Stimulated activated CD4-positive, alpha-beta T cell treated with anti-CD3 and anti-CD28 coated beads, Interleukin-2, amount 100 ng/mL, for 48 hours (primary cell): Measurements from ENCODE around the gene TIMMDC1.
"Not testable (repeated sequence)": the region's sequence is repeated elsewhere in the genome, so short reads cannot be mapped to it uniquely, and the experiment has no call there.

ENCODE experiments used
- DNase-seq, 2 donors: peaks; one replicate each; pipeline ENCODE4 v3.0.0-alpha.2; 2020

Gene TIMMDC1

DNA sequence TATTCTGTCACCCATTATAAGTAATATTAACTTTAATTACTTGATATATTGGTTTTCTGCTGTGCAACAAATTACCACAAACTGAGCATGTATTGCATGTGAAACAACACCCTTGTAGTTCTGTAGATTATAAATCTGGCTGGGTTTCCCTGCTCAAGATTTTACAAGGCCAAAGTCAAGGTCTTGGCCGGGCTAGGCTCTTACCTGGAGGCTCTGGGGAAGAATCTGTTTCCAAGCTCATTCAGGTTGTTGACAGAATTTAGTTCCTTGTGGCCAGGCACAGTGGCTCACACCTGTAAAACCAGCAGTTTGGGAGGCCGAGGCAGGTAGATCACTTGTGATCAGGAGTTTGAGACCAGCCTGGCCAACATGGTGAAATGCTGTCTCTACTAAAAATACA, 16.3 kb downstream of the TIMMDC1 start:
- DNase-seq, result no peak

DNA sequence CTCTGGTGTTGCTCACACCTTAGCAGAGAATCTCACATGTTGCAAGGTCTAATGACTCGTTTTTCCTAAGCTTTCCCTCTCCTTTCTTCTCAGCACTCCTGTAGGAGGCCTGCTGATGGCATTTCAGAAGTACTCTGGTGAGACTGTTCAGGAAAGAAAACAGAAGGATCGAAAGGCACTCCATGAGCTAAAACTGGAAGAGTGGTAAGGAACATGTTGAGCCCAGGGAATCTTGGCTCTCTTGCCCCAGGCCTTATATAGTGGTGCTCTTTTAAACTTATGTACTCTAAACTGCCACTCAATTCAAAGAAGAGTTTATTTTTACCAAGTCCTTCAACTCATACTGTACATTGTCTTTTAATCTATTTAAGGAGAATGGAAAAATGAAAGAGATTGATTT, 18.8 kb downstream of the TIMMDC1 start:
- no peak for DNase-seq

GRCh38 chr3:119518026-119518425, 19.7 kb downstream of the TIMMDC1 start:
- DNase-seq, result no peak

- DNase-seq, result no peak
These were observed 26.8 kb downstream of the TIMMDC1 start for GRCh38 chr3:119524931-119525662.

DNA sequence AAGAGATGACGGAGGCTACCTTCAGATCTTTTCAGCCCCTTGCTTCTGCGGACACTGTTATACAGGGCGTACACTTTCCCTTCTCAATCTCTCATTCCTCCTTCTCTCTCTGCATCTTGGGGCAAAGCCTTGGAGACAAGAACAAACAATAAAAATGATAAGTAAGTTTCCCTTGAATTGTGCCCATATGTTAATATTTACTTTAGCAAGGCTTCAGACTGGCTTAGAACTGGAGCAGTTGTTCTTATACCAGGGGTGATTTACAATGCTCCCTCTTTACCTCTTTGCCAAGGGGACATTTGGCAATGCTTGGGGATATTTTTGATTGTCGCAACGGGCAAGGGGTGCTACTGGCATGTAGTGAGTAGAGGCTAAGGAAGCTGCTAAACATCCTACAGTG, 29.4 kb downstream of the TIMMDC1 start:
- no peak for DNase-seq

DNA sequence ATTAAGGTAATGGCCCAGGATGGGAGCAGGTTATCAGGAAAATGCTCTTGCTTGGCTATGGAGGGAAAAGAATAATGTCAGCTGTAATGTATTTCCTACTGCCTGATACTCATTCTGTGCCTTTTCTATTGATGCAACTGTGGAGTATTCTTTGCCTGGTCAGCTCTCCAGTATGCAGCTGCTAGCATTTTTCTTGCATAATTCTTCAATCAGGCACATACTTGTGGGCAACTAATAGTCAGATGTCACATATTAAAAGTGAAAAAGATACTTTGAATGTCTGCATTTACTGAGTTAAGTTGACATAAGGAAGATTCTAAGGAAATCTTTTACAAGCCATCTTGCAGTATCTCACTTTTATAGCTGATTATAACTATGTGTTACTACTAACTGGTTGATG, 31.5 kb downstream of the TIMMDC1 start:
- DNase-seq, result no peak

DNA sequence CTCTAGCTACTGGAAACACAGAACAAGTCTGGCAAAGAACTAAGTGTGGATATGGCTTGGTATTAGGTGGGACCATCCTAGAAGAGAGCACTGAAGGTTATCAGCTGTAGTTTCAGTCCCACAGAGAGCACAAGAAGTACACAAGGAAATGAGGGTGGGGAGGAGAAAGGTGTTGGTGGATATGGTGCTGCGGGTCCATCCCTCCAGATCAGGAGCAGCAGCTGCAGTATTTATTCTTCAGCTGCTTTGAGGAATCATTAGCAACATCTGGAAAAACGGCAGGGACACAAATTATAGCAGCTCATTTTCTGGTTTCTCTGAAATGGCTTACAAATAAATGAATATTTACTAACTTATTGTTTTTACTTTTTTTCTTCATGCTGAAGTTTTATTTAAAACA, 32.1 kb downstream of the TIMMDC1 start:
- DNase-seq, result no peak

GRCh38 chr3:119531151-119531550, 32.8 kb downstream of the TIMMDC1 start:
- no peak for DNase-seq

- DNase-seq, result no peak
These were observed 35.9 kb downstream of the TIMMDC1 start for GRCh38 chr3:119534296-119534695.

DNA sequence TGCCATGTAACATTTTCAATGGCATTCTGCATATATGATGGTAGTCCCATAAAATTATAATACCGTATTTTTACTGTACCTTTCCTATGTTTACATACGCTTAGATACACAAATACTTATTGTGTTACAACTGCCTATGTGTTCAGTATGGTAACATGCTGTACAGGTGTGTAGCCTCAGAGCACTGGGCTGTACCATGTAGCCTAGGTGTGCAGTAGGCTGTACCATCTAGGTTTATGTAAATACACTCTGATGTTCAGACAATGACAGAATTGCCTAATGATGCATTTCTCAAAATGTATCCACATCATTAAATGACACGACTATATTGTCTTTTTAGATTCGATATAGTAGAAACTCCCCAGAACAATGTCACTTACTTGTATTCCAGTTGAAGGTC, 38.4 kb downstream of the TIMMDC1 start:
- no peak for DNase-seq

- no peak for DNase-seq
These were observed 40.4 kb downstream of the TIMMDC1 start for GRCh38 chr3:119538772-119539171.

GRCh38 chr3:119541547-119541946, 43.2 kb downstream of the TIMMDC1 start:
- DNase-seq, result no peak

DNA sequence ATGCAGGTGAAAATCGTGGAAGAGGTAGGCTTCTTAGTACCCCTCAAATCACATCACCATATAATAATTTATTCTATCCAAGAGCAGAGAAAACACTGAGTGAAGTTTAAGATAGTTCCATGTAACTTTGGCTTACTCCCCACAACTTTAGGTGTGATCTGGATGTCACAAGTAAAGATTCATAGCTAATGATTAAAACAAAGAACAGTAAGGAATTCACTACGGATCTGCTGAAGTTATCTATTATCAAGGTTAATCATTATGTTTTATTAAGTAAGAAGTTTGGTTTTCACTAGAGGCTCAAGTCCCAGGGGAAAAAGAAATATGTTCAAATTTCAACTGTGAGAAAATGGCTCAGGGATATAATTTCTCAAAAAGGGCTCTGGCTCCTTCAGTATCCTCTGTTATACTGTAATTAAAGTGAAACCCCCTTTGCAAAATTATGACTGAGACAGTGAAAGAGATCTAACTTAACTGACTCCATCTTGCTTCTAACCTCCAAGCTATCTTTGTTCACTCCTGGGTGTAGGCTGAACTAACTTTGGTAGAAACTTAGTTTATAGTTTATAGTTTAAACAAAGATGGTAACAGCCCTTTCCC, 43.9 kb downstream of the TIMMDC1 start:
- DNase-seq, result no peak

- no peak for DNase-seq
These were observed 44.8 kb downstream of the TIMMDC1 start for GRCh38 chr3:119543147-119543546.

DNA sequence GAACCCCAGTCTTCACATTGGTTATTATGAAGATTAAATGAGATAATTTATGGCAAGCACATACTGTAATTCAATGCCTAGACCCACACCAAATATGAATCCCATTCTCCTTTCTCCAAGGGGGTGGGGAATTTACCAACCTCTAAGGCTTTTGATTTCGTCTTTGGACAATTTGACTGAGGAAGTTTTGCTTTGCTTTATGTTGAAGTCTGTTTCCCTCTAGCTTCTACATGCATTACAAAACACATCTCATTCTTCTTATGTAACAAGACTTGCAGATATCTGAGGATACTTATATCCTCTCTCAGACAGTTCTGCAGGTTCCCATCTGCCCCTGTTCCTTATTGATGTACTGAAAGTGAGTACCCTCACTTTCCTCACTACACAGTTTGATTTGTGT, 48.9 kb downstream of the TIMMDC1 start:
- no peak for DNase-seq

DNA sequence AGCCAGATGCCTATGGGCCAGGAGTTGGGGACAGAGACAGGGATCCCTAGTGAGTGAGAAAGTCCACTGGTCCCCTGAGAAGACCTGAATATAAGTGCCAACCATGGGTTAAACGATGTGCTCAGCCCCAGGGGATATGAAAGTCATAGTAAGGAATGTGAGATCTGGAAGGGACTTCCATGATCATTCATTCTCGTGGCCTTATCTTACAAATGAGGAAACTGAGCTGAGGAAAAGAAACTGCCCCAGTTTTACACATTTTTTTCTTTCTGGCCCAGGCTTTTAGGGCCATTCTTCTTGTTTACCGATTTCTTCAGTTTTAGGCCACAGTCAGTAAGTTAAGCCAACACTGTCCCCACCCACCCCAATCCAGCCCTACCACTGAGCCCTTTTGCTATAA, 50.0 kb downstream of the TIMMDC1 start:
- DNase-seq, result no peak

DNA sequence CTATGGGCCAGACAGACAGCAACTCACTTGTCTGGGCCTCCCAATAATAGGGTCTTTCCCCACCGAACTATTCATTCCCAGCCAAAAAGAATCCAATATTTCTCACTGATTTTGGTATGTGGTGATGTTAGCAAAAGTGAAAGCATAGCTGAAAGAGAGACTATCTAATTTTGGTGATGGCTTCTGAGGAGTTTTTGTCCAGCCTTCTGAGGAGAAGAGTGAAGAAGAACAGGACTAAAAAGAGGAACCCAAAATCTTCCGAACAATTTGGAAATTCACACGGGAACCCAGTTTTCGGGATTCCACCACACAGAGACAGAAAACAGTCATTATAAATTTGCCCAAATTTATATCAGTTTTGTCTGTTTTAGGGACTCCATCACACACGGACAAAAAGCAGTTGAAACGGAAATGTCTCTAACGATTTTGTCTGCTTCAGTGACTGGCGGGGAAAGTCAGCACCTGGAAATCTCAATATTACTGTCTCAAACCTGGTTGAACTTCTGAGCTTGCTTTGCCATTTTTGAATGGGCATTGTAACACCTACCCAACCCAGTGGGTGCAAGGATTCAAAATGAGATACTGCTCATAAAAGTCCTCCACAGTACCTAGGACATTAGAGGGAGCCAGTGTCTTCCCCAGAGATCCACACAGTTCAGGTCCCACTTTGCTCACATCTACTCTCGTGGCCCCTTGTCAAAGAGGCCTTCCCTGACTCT, 52.0 kb downstream of the TIMMDC1 start:
- DNase-seq, result no peak

DNA sequence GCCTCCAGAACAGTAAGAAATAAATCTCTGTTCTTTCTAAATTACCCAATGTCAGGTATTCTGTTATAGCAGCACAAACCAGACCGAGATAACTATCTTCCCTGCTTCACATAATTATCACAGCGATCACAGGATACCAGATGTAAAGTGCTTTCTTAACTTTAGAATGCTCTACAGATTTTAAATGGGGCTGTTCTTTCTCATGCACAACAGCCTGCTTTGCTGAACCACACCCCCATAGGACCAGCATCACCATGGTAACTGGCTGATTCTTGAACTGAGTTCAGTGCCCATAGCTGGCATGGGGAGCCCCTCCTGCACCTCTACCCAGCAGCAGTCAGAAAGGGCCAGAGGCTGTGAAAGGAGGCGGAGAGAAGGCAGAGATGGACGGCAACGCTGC, 53.3 kb downstream of the TIMMDC1 start:
- no peak for DNase-seq

DNA sequence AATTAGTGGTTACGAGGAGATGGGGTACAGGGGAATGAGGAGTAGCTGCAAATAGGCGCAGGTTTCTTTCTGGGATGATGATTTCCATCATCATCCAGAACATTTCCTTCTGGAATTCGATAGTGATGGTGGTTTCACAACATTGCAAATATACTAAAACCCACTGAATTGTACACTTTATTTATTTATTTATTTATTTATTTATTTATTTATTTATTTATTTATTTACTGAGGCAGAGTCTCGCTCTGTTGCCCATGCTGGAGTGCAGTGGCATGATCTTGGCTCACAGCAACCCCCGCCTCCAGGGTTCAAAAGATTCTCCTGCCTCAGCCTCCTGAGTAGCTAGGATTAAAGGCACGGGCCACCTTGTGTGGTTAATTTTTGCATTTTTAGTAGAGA, 54.6 kb downstream of the TIMMDC1 start:
- DNase-seq, result not testable (repeated sequence)

GRCh38 chr3:119553823-119554415, 55.6 kb downstream of the TIMMDC1 start:
- DNase-seq, result no peak

DNA sequence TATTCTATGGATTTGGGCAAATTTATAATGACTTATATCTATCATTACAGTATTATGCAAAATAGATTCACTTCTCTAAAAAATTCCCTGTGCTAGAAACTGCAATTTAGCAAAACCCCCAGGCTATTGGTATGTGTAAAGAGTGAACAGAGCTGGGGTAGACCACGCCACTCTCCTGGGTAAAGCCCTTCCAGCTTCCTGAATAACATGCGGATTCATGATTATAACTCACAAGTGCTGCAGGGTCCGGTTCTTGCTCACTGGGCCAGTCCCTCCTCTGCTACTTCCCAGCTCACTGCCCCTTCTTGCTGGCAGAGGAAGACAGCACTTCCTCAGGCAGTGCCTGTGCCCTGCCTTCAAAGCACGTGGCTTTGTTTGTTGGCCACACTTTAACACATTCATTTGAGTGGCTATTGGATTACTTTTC, 57.0 kb downstream of the TIMMDC1 start:
- DNase-seq, result no peak

GRCh38 chr3:119555929-119556328, 57.6 kb downstream of the TIMMDC1 start:
- no peak for DNase-seq

GRCh38 chr3:119557192-119557876, 59.0 kb downstream of the TIMMDC1 start:
- no peak for DNase-seq
